HepG2 (cell line): ENCODE data around the gene CAMK2A. TPM values are rescaled to one million over a fixed set of nuclear protein-coding genes. Genes with fewer than 3 reads are reported as not detected.

ENCODE experiments used
- ATAC-seq: fragments of 200-7000 bp; cut with Tn5 transposase; 3 replicates; pipeline ENCODE4 v1.9.1; 2020; ENCODE audit warnings: mild to moderate bottlenecking, moderate library complexity
- BruUV-seq: library from RNA; stranded (reverse); fragments of 400-500 nt; replicated peaks from 2 replicates; lab custom pipeline; 2021; lab: Mats Ljungman, UMichigan
- CTCF ChIA-PET: fragments of 300-600 bp; formaldehyde crosslinking; extraction: SDS; loops from one replicate; lab custom pipeline; 2021; ENCODE audit warnings: low total read pairs, inconsistent platforms, low intra/inter-chr PET ratio; lab: Yijun Ruan, JAX
- POLR2A ChIA-PET: fragments of 350-600 bp; sonication (Branson Sonifier 250); formaldehyde crosslinking; loops from one replicate; lab custom pipeline; 2020; ENCODE audit warnings: antibody characterized with exemption, inconsistent platforms; lab: Yijun Ruan, JAX
- DNase-seq: peaks from one replicate; pipeline ENCODE4 v3.0.0-alpha.2; 2015; ENCODE audit warnings: low spot score
- FAIRE-seq: peaks from 3 replicates; lab custom pipeline; 2011; peaks lifted over from hg19 to GRCh38; lab: Jason Lieb, UNC
- H2AFZ ChIP-seq: one replicate; pipeline ENCODE4 v1.6.1; 2011; ENCODE audit warnings: low read length, inconsistent platforms
- H3K27ac ChIP-seq: fragments of 300-600 bp; 3 replicates; pipeline ENCODE4 v1.8.0; 2011; ENCODE audit warnings: mixed run types, mild to moderate bottlenecking, mixed read lengths, low read length, inconsistent platforms; ENCODE audit not compliant: insufficient read depth; ENCODE audit errors: extremely low read length
- H3K27me3 ChIP-seq, 2 experiments: fragments of 200-600 bp in 1 of 2; 2 replicates in 1 of 2; 3 replicates in 1 of 2; pipeline versions ENCODE4 v1.6.0 to v1.8.0; 2011; ENCODE audit warnings: low read length in 2 of 2, mild to moderate bottlenecking in 2 of 2, moderate library complexity in 2 of 2, inconsistent platforms in 1 of 2; ENCODE audit not compliant: insufficient read depth in 2 of 2, control insufficient read depth in 1 of 2
- H3K36me3 ChIP-seq, 2 experiments: fragments of 200-600 bp in 1 of 2; replicated peaks in 1 of 2; 2 replicates in 1 of 2; 3 replicates in 1 of 2; pipeline versions ENCODE4 v1.5.1 to v1.8.0; 2011; ENCODE audit warnings: low read length in 2 of 2, inconsistent platforms in 1 of 2; ENCODE audit not compliant: insufficient read depth in 2 of 2, control insufficient read depth in 1 of 2
- H3K4me1 ChIP-seq: 2 replicates; pipeline ENCODE4 v1.5.1; 2012; ENCODE audit warnings: low read length, inconsistent platforms; ENCODE audit not compliant: insufficient read depth
- H3K4me2 ChIP-seq: 2 replicates; pipeline ENCODE4 v1.6.0; 2011; ENCODE audit warnings: low read depth, low read length, inconsistent platforms
- H3K4me3 ChIP-seq, 3 experiments: fragments of 200-600 bp in 1 of 3; sonication (generic), shearing (Covaris generic) in 1 of 3; replicated peaks in 1 of 3; 2 replicates each; pipeline ENCODE4 v1.5.1; 2011 to 2016; ENCODE audit warnings: low read length in 3 of 3, inconsistent platforms in 2 of 3, low read depth in 2 of 3, mild to moderate bottlenecking in 2 of 3, control low read depth in 1 of 3, mixed read lengths in 1 of 3; ENCODE audit not compliant: insufficient read depth in 1 of 3
- H3K79me2 ChIP-seq: one replicate; pipeline ENCODE4 v1.6.1; 2011; ENCODE audit warnings: low read length, inconsistent platforms; ENCODE audit not compliant: insufficient read depth
- H3K9ac ChIP-seq: 2 replicates; pipeline ENCODE4 v1.6.0; 2011; ENCODE audit warnings: mild to moderate bottlenecking, low read depth, low read length, inconsistent platforms; ENCODE audit not compliant: insufficient read depth
- H3K9me3 ChIP-seq: 2 replicates; pipeline ENCODE4 v1.5.1; 2012; ENCODE audit warnings: mild to moderate bottlenecking, low read length
- H4K20me1 ChIP-seq: 2 replicates; pipeline ENCODE4 v1.6.0; 2011; ENCODE audit warnings: inconsistent platforms, mild to moderate bottlenecking, low read length, moderate library complexity; ENCODE audit not compliant: insufficient read depth
- BCL6 ChIP-seq: IDR thresholded peaks from 2 replicates; pipeline ENCODE4 v1.6.1; 2016; ENCODE audit warnings: missing genetic modification reagents, missing compliant biosample characterization
- CHD2 ChIP-seq: IDR thresholded peaks from 2 replicates; pipeline ENCODE4 v1.6.1; 2011; ENCODE audit warnings: low read depth, low read length, improper control_type of control experiment
- FOSL1 ChIP-seq: sonication (generic); formaldehyde crosslinking; IDR thresholded peaks from 2 replicates; pipeline ENCODE4 v1.9.0; 2021; ENCODE audit warnings: missing genetic modification reagents, borderline replicate concordance
- RBAK ChIP-seq: sonication (generic); formaldehyde crosslinking; IDR thresholded peaks from 2 replicates; pipeline ENCODE4 v1.5.1; 2020; ENCODE audit warnings: mild to moderate bottlenecking, missing genetic modification reagents
- TRIM24 ChIP-seq: sonication (generic); formaldehyde crosslinking; IDR thresholded peaks from 2 replicates; pipeline ENCODE4 v1.8.0; 2022; ENCODE audit warnings: mild to moderate bottlenecking, missing genetic modification reagents
- ZNF768 ChIP-seq: sonication (generic); formaldehyde crosslinking; IDR thresholded peaks from 2 replicates; pipeline ENCODE4 v1.4.0; 2020; ENCODE audit warnings: missing genetic modification reagents
- WGBS: methylation state at CpG from one replicate; pipeline ENCODE4 v1.1.6; 2017; ENCODE audit warnings: low lambda C conversion rate; 5-methylcytosine and 5-hydroxymethylcytosine counted together
- in situ Hi-C: cut with HindIII; loops from 2 replicates; pipeline ENCODE4 v1.10.0; 2017; ENCODE audit warnings: low pct_unique_long_range_greater_than_20kb; ENCODE audit not compliant: extremely low pct_ligation_motif_present
- intact Hi-C: fragments of 100-400 bp; cut with micrococcal nuclease; formaldehyde crosslinking; loops from one replicate; pipeline ENCODE4 v1.10.0; 2022; ENCODE audit not compliant: unreplicated experiment
- polyA plus RNA-seq, 8 experiments: library from polyadenylated mRNA; depleted of rRNA in 3 of 8; stranded (reverse) in 7 of 8; unstranded in 1 of 8; fragments of >200 nt; fragmentation: Illumina TruSeq in 4 of 8; extraction: Trizol in 4 of 8; gene quantifications; 2 replicates each; pipeline versions ENCODE4 v1.2.1 to v1.2.3, GENCODE V29; 2011 to 2016; ENCODE audit warnings: low read depth in 4 of 8, missing spikeins in 1 of 8, mixed read lengths in 1 of 8; ENCODE audit not compliant: insufficient read depth in 1 of 8
- total RNA-seq, 5 experiments: library from RNA; depleted of rRNA; stranded (reverse); fragments of >200 nt; fragmentation: Illumina TruSeq; extraction: Trizol; gene quantifications; 2 replicates each; pipeline ENCODE4 v1.2.3, GENCODE V29; 2016; ENCODE audit warnings: low read depth in 1 of 5
- TF ChIP-seq, protein P1 (sequence below), 2 experiments: fragments of 450-650 bp in 1 of 2; sonication (generic) in 1 of 2; formaldehyde crosslinking; IDR thresholded peaks; 2 replicates each; pipeline versions ENCODE4 v1.5.0 to v1.8.0; 2020 to 2022; ENCODE audit warnings: mild to moderate bottlenecking in 1 of 2, missing genetic modification reagents in 1 of 2
- TF ChIP-seq, protein P2 (sequence below): sonication (generic); formaldehyde crosslinking; IDR thresholded peaks from 2 replicates; pipeline ENCODE4 v1.8.0; 2022; ENCODE audit warnings: mild to moderate bottlenecking, missing genetic modification reagents; ENCODE audit not compliant: insufficient replicate concordance

CAMK2A gene
- total and polyA plus RNA-seq, 2 of the 13 experiments (the other 11 are each of a cell fraction or from before 2014, with no cell fraction given) = 0.11 TPM; not detected in 1

DNA sequence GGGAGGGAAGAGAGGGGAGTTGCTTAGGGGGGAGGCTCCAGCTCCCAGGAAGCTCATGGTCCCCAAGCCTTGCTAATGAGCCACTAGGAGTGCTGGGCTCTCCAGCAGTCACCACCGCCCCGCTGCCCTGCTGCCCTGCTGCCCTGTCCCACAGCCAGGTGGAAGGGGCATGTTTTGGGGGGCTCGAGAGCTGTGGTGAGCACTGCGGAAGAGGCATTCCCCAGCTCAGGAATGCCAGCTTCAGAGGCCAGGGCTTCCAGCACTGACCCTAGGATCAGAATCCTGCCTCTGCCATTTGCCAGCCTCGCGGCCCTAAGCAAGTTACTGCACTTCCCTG lies 82.8 kb downstream of the CAMK2A start:
- in situ Hi-C loops = no loop called here
- BruUV-seq = no TSS peak
- ChIA-PET POLR2A (no interaction called here), CTCF (no interaction called here)
- TF ChIP-seq, protein P1, sequence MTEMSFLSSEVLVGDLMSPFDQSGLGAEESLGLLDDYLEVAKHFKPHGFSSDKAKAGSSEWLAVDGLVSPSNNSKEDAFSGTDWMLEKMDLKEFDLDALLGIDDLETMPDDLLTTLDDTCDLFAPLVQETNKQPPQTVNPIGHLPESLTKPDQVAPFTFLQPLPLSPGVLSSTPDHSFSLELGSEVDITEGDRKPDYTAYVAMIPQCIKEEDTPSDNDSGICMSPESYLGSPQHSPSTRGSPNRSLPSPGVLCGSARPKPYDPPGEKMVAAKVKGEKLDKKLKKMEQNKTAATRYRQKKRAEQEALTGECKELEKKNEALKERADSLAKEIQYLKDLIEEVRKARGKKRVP (CRISPR knock-in tag; IDR thresholded peaks at IDR 0.05) = no peak
- no peak for TF ChIP-seq TRIM24
- TF ChIP-seq BCL6 (CRISPR knock-in tag) = no peak
- no peak for TF ChIP-seq RBAK (CRISPR knock-in tag)
- FAIRE-seq (no peak), ATAC-seq (no peak), DNase-seq (no peak)
- no peak overlapping the region for H3K9ac ChIP-seq
- peaks cover 10 to 75% of the 10 kb centered on the region in 2 experiments; a peak in 4 of 5 replicates for H3K27me3 ChIP-seq
- H4K20me1 ChIP-seq = no peaks in the 10 kb centered on the region
- no peaks in the 10 kb centered on the region for H3K79me2 ChIP-seq
- H3K4me3 ChIP-seq = no peak overlapping the region
- no peaks in the 10 kb centered on the region for H3K9me3 ChIP-seq
- H3K4me2 ChIP-seq = no peak overlapping the region
- intact Hi-C loops = no loop called here
- H2AFZ ChIP-seq = no peak overlapping the region
- H3K27ac ChIP-seq = no peak overlapping the region
- H3K4me1 ChIP-seq = no peaks in the 10 kb centered on the region
- WGBS = 7% methylated on average over 3 of the region's 6 CpGs
- no peaks in the 10 kb centered on the region for H3K36me3 ChIP-seq

DNA sequence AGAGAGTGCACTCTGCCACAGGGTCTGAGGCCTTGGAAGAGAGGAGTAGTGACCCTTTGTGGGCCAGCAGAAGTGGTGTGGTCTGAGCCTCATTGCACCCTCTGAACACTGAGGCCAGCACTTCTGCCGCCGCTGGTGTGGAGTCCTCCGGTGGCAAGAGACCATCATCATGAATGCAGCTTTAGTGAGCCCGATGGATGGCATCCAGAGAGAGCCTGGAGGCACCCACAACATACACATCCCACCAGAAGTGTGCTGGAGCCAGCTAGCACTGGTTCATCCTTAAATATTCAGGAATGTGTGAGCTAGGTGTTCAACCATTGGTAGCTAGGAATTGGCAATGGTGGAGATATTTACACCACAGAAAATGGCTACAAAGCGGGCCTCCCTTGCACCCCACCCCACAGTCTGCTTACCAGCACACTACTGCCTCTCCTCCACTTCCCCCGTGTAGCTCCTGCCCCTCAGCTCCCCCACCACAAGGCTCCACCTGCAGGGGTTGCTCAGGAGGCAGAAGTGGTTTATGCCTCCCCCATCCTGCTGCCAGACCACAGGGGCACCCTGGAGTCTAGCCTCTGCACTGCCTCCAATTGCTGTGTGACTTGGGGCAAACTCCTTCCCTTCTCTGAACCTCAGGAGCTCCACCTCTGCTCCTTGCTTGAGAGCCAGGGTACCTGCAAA lies 83.3 kb downstream of the CAMK2A start:
- H3K9ac ChIP-seq = no peak overlapping the region
- no peak for ATAC-seq
- H3K4me2 ChIP-seq = no peak overlapping the region
- no peaks in the 10 kb centered on the region for H3K79me2 ChIP-seq
- H4K20me1 ChIP-seq = no peaks in the 10 kb centered on the region
- H3K27me3 ChIP-seq = peaks cover 7 to 74% of the 10 kb centered on the region in 2 experiments; a peak in 3 of 5 replicates
- H2AFZ ChIP-seq = no peak overlapping the region
- ChIA-PET CTCF (no interaction called here), POLR2A (no interaction called here)
- WGBS = 43% methylated on average over 6 of the region's 6 CpGs
- intact Hi-C loops = no loop called here
- no peak for FAIRE-seq
- no peak overlapping the region for H3K27ac ChIP-seq
- DNase-seq = no peak
- TF ChIP-seq ZNF768 (peak; percentile 94), CHD2 (no peak), FOSL1 (CRISPR knock-in tag) (no peak)
- TF ChIP-seq, protein P2, sequence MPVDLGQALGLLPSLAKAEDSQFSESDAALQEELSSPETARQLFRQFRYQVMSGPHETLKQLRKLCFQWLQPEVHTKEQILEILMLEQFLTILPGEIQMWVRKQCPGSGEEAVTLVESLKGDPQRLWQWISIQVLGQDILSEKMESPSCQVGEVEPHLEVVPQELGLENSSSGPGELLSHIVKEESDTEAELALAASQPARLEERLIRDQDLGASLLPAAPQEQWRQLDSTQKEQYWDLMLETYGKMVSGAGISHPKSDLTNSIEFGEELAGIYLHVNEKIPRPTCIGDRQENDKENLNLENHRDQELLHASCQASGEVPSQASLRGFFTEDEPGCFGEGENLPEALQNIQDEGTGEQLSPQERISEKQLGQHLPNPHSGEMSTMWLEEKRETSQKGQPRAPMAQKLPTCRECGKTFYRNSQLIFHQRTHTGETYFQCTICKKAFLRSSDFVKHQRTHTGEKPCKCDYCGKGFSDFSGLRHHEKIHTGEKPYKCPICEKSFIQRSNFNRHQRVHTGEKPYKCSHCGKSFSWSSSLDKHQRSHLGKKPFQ (CRISPR knock-in tag) = no peak
- H3K36me3 ChIP-seq = no peaks in the 10 kb centered on the region
- in situ Hi-C loops = no loop called here
- BruUV-seq = no TSS peak
- no peaks in the 10 kb centered on the region for H3K4me1 ChIP-seq
- no peaks in the 10 kb centered on the region for H3K9me3 ChIP-seq
- no peak overlapping the region for H3K4me3 ChIP-seq
